ENCODE results near the gene FKBP14.

- TF ChIP-seq ZNF114 (CRISPR knock-in tag; IDR thresholded peaks at IDR 0.05), result no peak
- TF ChIP-seq CTCF (conservative IDR thresholded peaks at IDR 0.05; ENCODE audit: low read depth in 2 of 2), result no peak
- no peak for TF ChIP-seq EZH2 (IDR thresholded peaks at IDR 0.05; ENCODE audit: low read depth, unreplicated experiment)
- TF ChIP-seq POLR2AphosphoS5 (IDR thresholded peaks at IDR 0.05; ENCODE audit: low read depth), result no peak
- TF ChIP-seq ZNF462 (CRISPR knock-in tag; IDR thresholded peaks at IDR 0.05), result no peak
- no peak for TF ChIP-seq REST (IDR thresholded peaks at IDR 0.05; ENCODE audit: unreplicated experiment)
- no peak for TF ChIP-seq CREB1 (CRISPR knock-in tag; IDR thresholded peaks at IDR 0.05; ENCODE audit: low read depth)
- TF ChIP-seq ZNF331 (CRISPR knock-in tag; IDR thresholded peaks at IDR 0.05; ENCODE audit: low read depth), result no peak
- no peak for TF ChIP-seq STAT1 (IDR thresholded peaks at IDR 0.05; ENCODE audit: unreplicated experiment)
Observed at GRCh38 chr7:30023524-30023923, 3.0 kb downstream of the FKBP14 start.
